K562 (cell line): ENCODE results near the gene PLTP. TPM values are rescaled to one million over a fixed set of nuclear protein-coding genes. Genes with fewer than 3 reads are reported as not detected.

Source experiments
- ARID1B ChIP-seq: fragments of 450-650 bp; IDR thresholded peaks from 2 replicates; pipeline ENCODE4 v1.6.1; 2016; ENCODE audit warnings: antibody characterized with exemption, mild to moderate bottlenecking, inconsistent platforms
- CBFA2T3 ChIP-seq: fragments of 450-650 bp; IDR thresholded peaks from 2 replicates; pipeline ENCODE4 v1.6.1; 2017
- FOXM1 ChIP-seq, 2 experiments: fragments of 450-650 bp in 1 of 2; sonication (generic) in 1 of 2; formaldehyde crosslinking in 1 of 2; IDR thresholded peaks; 2 replicates each; pipeline versions ENCODE4 v1.6.1 to v1.9.0; 2017 to 2022; ENCODE audit warnings: low read depth in 2 of 2, mild to moderate bottlenecking in 2 of 2, missing genetic modification reagents in 1 of 2, moderate library complexity in 1 of 2
- HNRNPK ChIP-seq: fragments of 200-400 bp; formaldehyde crosslinking; IDR thresholded peaks from one replicate; pipeline ENCODE4 v1.6.1; 2018; ENCODE audit warnings: mild to moderate bottlenecking, low read depth, low read length; ENCODE audit not compliant: poor library complexity, severe bottlenecking
- MTA3 ChIP-seq: fragments of 450-650 bp; formaldehyde crosslinking; IDR thresholded peaks from 2 replicates; pipeline ENCODE4 v1.6.1; 2017; ENCODE audit warnings: mild to moderate bottlenecking, borderline replicate concordance
- NBN ChIP-seq: fragments of 450-650 bp; IDR thresholded peaks from 2 replicates; pipeline ENCODE4 v1.6.1; 2016; ENCODE audit warnings: low read depth, mild to moderate bottlenecking
- NR2C2 ChIP-seq, 2 experiments: fragments of 200-800 bp in 1 of 2; sonication (Bioruptor generic) in 1 of 2; sonication (generic) in 1 of 2; formaldehyde crosslinking in 1 of 2; IDR thresholded peaks; 2 replicates each; pipeline versions ENCODE4 v1.6.1 to v1.8.0; 2016 to 2022; ENCODE audit warnings: mild to moderate bottlenecking in 1 of 2, missing compliant biosample characterization in 1 of 2, missing genetic modification characterization in 1 of 2, missing genetic modification reagents in 1 of 2
- TAF9B ChIP-seq: fragments of 450-650 bp; IDR thresholded peaks from 2 replicates; pipeline ENCODE4 v1.6.1; 2018; ENCODE audit warnings: mild to moderate bottlenecking; ENCODE audit not compliant: partially characterized antibody
- TEAD4 ChIP-seq, 2 experiments: sonication (generic) in 1 of 2; formaldehyde crosslinking in 1 of 2; IDR thresholded peaks; 2 replicates each; pipeline versions ENCODE4 v1.6.1 to v1.8.0; 2012 to 2022; ENCODE audit warnings: borderline replicate concordance in 1 of 2, inconsistent platforms in 1 of 2, low read length in 1 of 2, mild to moderate bottlenecking in 1 of 2, missing genetic modification reagents in 1 of 2
- U2AF1 ChIP-seq: fragments of 200-400 bp; formaldehyde crosslinking; optimal IDR thresholded peaks from 2 replicates; pipeline ENCODE3; 2017; ENCODE audit warnings: mild to moderate bottlenecking, low read depth, low read length, moderate library complexity
- XRCC4 ChIP-seq: IDR thresholded peaks from one replicate; pipeline ENCODE4 v1.6.1; 2011; ENCODE audit not compliant: insufficient read depth, insufficient read length; ENCODE audit errors: extremely low read depth
- ZNF143 ChIP-seq: sonication (generic); formaldehyde crosslinking; IDR thresholded peaks from 2 replicates; pipeline ENCODE4 v1.9.0; 2022; ENCODE audit warnings: mild to moderate bottlenecking, missing genetic modification reagents
- ZNF316 ChIP-seq: fragments of 450-650 bp; IDR thresholded peaks from 2 replicates; pipeline ENCODE4 v1.6.1; 2016
- ZNF407 ChIP-seq: fragments of 450-650 bp; IDR thresholded peaks from 2 replicates; pipeline ENCODE4 v1.6.1; 2016; ENCODE audit warnings: low read depth
- ZNF79 ChIP-seq: fragments of 250-450 bp; sonication (Bioruptor Pico); IDR thresholded peaks from 2 replicates; pipeline ENCODE4 v1.4.0; 2020; ENCODE audit warnings: low read depth, mild to moderate bottlenecking, moderate library complexity
- polyA plus RNA-seq, 8 experiments: library from polyadenylated mRNA; depleted of rRNA in 4 of 8; stranded (reverse) in 5 of 8; unstranded in 3 of 8; fragments of >200 nt; fragmentation: Nextera tagmentation in 2 of 8; fragmentation: Illumina TruSeq in 1 of 8; extraction: Ambion mirVana in 2 of 8; extraction: Trizol in 1 of 8; gene quantifications; 2 replicates each; pipeline versions ENCODE4 v1.2.1 to v1.2.3, GENCODE V29; 2011 to 2014; ENCODE audit warnings: inconsistent platforms in 1 of 8, missing spikeins in 1 of 8
- total RNA-seq, 7 experiments: library from RNA; depleted of rRNA in 6 of 7; stranded (reverse); fragments of >200 nt in 6 of 7; fragmentation: Illumina TruSeq in 2 of 7; extraction: Trizol in 2 of 7; gene quantifications; 2 replicates each; pipeline versions ENCODE4 v1.2.1 to v1.2.3, GENCODE V29; 2011 to 2021; ENCODE audit warnings: low replicate concordance in 1 of 7
- TF ChIP-seq, protein P1 (sequence below), 2 experiments: fragments of 200-800 bp in 1 of 2; sonication (Bioruptor generic) in 1 of 2; sonication (generic) in 1 of 2; formaldehyde crosslinking in 1 of 2; IDR thresholded peaks in 1 of 2; conservative IDR thresholded peaks in 1 of 2; 2 replicates each; pipeline versions ENCODE4 v1.5.0 to v1.6.1; 2016 to 2020; ENCODE audit warnings: missing compliant biosample characterization in 1 of 2, missing genetic modification characterization in 1 of 2, missing genetic modification reagents in 1 of 2

PLTP gene
- total and polyA plus RNA-seq, 9 of the 15 experiments (the other 6 are each of a cell fraction or from before 2014, with no cell fraction given): 2.8 to 29.3 (median 17.6) TPM

DNA sequence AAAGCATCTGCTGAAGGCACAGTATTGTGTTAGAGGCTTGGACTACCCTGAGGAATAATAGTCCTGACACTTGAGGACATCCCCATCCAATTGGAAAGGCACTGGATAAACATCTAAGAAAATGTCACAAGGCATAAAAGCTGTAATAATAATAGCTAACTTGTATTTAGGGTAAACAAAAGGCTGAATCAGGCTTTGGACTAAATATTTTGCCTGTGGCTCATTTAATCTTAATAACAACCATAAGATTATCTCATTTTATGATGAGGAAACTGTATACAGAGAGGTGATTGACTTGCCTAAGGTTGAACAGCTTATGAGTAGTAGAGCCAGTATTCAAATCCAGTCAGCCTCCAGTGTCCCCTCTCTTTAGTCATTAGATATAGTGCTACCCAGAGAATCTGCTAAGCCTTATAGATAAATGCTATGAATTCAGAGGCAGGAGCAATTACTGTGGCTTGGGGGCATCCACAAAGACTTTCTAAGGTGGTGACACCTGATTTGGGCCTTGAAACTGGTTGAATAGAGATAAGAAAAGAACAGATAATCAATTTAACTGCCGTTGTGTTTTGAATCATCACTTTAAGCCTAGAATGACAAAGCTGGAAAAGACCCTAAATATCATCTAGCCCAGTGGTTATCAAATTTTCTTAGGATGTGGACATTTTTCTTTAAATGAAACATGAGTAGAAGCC, 38.4 kb downstream of the PLTP start (continued):
- no peak for TF ChIP-seq ZNF407
- TF ChIP-seq ARID1B: peak; percentile 53
- TF ChIP-seq, protein P1, sequence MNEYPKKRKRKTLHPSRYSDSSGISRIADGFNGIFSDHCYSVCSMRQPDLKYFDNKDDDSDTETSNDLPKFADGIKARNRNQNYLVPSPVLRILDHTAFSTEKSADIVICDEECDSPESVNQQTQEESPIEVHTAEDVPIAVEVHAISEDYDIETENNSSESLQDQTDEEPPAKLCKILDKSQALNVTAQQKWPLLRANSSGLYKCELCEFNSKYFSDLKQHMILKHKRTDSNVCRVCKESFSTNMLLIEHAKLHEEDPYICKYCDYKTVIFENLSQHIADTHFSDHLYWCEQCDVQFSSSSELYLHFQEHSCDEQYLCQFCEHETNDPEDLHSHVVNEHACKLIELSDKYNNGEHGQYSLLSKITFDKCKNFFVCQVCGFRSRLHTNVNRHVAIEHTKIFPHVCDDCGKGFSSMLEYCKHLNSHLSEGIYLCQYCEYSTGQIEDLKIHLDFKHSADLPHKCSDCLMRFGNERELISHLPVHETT (CRISPR knock-in tag; conservative IDR thresholded peaks at IDR 0.05 in 1 of 2, IDR thresholded peaks at IDR 0.05 in 1 of 2): no peak
- no peak for TF ChIP-seq XRCC4
- no peak for TF ChIP-seq ZNF143 (CRISPR knock-in tag)
- TF ChIP-seq ZNF79 (CRISPR knock-in tag): no peak
- 0 out of 2 replicates have a peak, but pooled peaks have one; percentile 29 for TF ChIP-seq FOXM1 (IDR thresholded peaks at IDR 0.05; ENCODE audit: low read depth)
- TF ChIP-seq FOXM1 (CRISPR knock-in tag; IDR thresholded peaks at IDR 0.05; ENCODE audit: low read depth): no peak
- TF ChIP-seq NR2C2 (CRISPR knock-in tag; IDR thresholded peaks at IDR 0.05): no peak
- no peak for TF ChIP-seq NR2C2 (tag; IDR thresholded peaks at IDR 0.05)
- peak; percentile 73 for TF ChIP-seq CBFA2T3
- TF ChIP-seq NBN: no peak
- TF ChIP-seq U2AF1: no peak
- TF ChIP-seq MTA3: no peak
- 0 out of 2 replicates have a peak, but pooled peaks have one; percentile 6 for TF ChIP-seq ZNF316
- no peak for TF ChIP-seq TAF9B
- TF ChIP-seq TEAD4 (IDR thresholded peaks at IDR 0.05; ENCODE audit: low read length): 0 out of 2 replicates have a peak, but pooled peaks have one; percentile 13
- no peak for TF ChIP-seq TEAD4 (CRISPR knock-in tag; IDR thresholded peaks at IDR 0.05; ENCODE audit: borderline replicate concordance)
- TF ChIP-seq HNRNPK: no peak
